ENCODE results near the gene CASP7. TPM values are rescaled to one million over a fixed set of nuclear protein-coding genes. Genes with fewer than 3 reads are reported as not detected.

Gene CASP7
- total and polyA plus RNA-seq, 2 donors (not counting 1 experiment from before 2014, with no cell fraction given), result 5.7 to 23.9 TPM

GRCh38 chr10:113661332-113661731, 18.4 kb upstream of the CASP7 start:
- TF ChIP-seq CTCF (IDR thresholded peaks at IDR 0.05), result no peak
- no peak for TF ChIP-seq EZH2 (IDR thresholded peaks at IDR 0.05; ENCODE audit: borderline replicate concordance, insufficient read depth, low read depth, low read length, poor library complexity, severe bottlenecking)
- intact Hi-C loops (cut with micrococcal nuclease), result no loop called here
- Histone ChIP-seq H3K4me2 (replicated peaks; ENCODE audit: low read depth, low read length, poor library complexity, severe bottlenecking) (no peak overlapping the region), H2AFZ (ENCODE audit: insufficient read depth, low read depth, low read length, poor library complexity, severe bottlenecking) (no peak overlapping the region), H3K36me3 (replicated peaks in 1 of 2; ENCODE audit: control extremely low read depth in 1 of 2, control insufficient read depth in 1 of 2, extremely low read depth in 1 of 2, insufficient read depth in 2 of 2, low read length in 1 of 2) (no peaks in the 10 kb centered on the region), H4K20me1 (ENCODE audit: control insufficient read depth, insufficient read depth, low read length, poor library complexity, severe bottlenecking) (no peaks in the 10 kb centered on the region), H3K27me3 (replicated peaks in 1 of 4; ENCODE audit: control extremely low read depth in 1 of 4, control insufficient read depth in 3 of 4, insufficient read depth in 4 of 4, low read length in 3 of 4) (no peaks in the 10 kb centered on the region), H3K9me3 (ENCODE audit: control extremely low read depth in 1 of 3, control insufficient read depth in 2 of 3, insufficient read depth in 1 of 3, low read length in 2 of 3) (no peaks in the 10 kb centered on the region), H3K4me1 (ENCODE audit: control insufficient read depth in 2 of 2, insufficient read depth in 2 of 2, low read length in 2 of 2) (no peaks in the 10 kb centered on the region), H3K79me2 (ENCODE audit: control insufficient read depth, insufficient read depth, low read length) (no peaks in the 10 kb centered on the region), H3K27ac (ENCODE audit: low read length in 2 of 2) (no peak overlapping the region), H3K4me3 (ENCODE audit: control extremely low read depth in 1 of 5, extremely low read depth in 1 of 5, insufficient read depth in 1 of 5, low read depth in 2 of 5, low read length in 4 of 5) (no peak overlapping the region), H3K9ac (ENCODE audit: low read length) (no peak overlapping the region)
- no peak for ATAC-seq (ENCODE audit: low read depth)
- no peak overlapping the region for H3K27ac Mint-ChIP-seq
- H3K4me1 Mint-ChIP-seq, result no peaks in the 10 kb centered on the region
- DNase-seq, result no peak
- H3K9me3 Mint-ChIP-seq (ENCODE audit: insufficient read depth), result no peaks in the 10 kb centered on the region
- H3K27me3 Mint-ChIP-seq, result peaks cover 5% of the 10 kb centered on the region
- CTCF ChIA-PET, result no interaction called here
- 100% methylated on average over 2 of the region's 2 CpGs for WGBS (ENCODE audit: insufficient coverage)
- POLR2A ChIA-PET, result no interaction called here
- no peak overlapping the region for H3K4me3 Mint-ChIP-seq

- Histone ChIP-seq H4K20me1 (ENCODE audit: control insufficient read depth, insufficient read depth, low read length, poor library complexity, severe bottlenecking) (no peaks in the 10 kb centered on the region), H3K9ac (ENCODE audit: low read length) (no peak overlapping the region), H3K4me3 (ENCODE audit: control extremely low read depth in 1 of 5, extremely low read depth in 1 of 5, insufficient read depth in 1 of 5, low read depth in 2 of 5, low read length in 4 of 5) (no peak overlapping the region), H3K9me3 (ENCODE audit: control extremely low read depth in 1 of 3, control insufficient read depth in 2 of 3, insufficient read depth in 1 of 3, low read length in 2 of 3) (no peaks in the 10 kb centered on the region), H3K36me3 (replicated peaks in 1 of 2; ENCODE audit: control extremely low read depth in 1 of 2, control insufficient read depth in 1 of 2, extremely low read depth in 1 of 2, insufficient read depth in 2 of 2, low read length in 1 of 2) (no peaks in the 10 kb centered on the region), H3K4me1 (ENCODE audit: control insufficient read depth in 2 of 2, insufficient read depth in 2 of 2, low read length in 2 of 2) (no peaks in the 10 kb centered on the region), H3K27me3 (replicated peaks in 1 of 4; ENCODE audit: control extremely low read depth in 1 of 4, control insufficient read depth in 3 of 4, insufficient read depth in 4 of 4, low read length in 3 of 4) (no peaks in the 10 kb centered on the region), H3K79me2 (ENCODE audit: control insufficient read depth, insufficient read depth, low read length) (no peaks in the 10 kb centered on the region), H3K27ac (ENCODE audit: low read length in 2 of 2) (no peak overlapping the region), H2AFZ (ENCODE audit: insufficient read depth, low read depth, low read length, poor library complexity, severe bottlenecking) (no peak overlapping the region), H3K4me2 (replicated peaks; ENCODE audit: low read depth, low read length, poor library complexity, severe bottlenecking) (no peak overlapping the region)
- DNase-seq (no peak), ATAC-seq (ENCODE audit: low read depth) (no peak)
- Mint-ChIP-seq H3K27ac (no peak overlapping the region), H3K4me3 (no peak overlapping the region), H3K4me1 (no peaks in the 10 kb centered on the region), H3K27me3 (peaks cover 12% of the 10 kb centered on the region), H3K9me3 (ENCODE audit: insufficient read depth) (no peaks in the 10 kb centered on the region)
- intact Hi-C loops (cut with micrococcal nuclease), result no loop called here
- ChIA-PET POLR2A (no interaction called here), CTCF (no interaction called here)
- 100% methylated on average over 1 of the region's 5 CpGs for WGBS (ENCODE audit: insufficient coverage)
- TF ChIP-seq CTCF (IDR thresholded peaks at IDR 0.05) (no peak), EZH2 (IDR thresholded peaks at IDR 0.05; ENCODE audit: borderline replicate concordance, insufficient read depth, low read depth, low read length, poor library complexity, severe bottlenecking) (no peak)
Observed at GRCh38 chr10:113663142-113663541, 16.6 kb upstream of the CASP7 start.

Data from B cell (primary cell).